Measurements from ENCODE around the gene CDC42BPB. TPM values are rescaled to one million over a fixed set of nuclear protein-coding genes. Genes with fewer than 3 reads are reported as not detected.

Gene CDC42BPB
- total and polyA plus RNA-seq, 12 donors = 41.1 to 108 (median 77.4) TPM

- no peaks in the 10 kb centered on the region for H3K36me3 ChIP-seq (replicated peaks in 1 of 2)
- H3K27ac ChIP-seq = no peak overlapping the region
- H3K4me1 ChIP-seq (replicated peaks in 1 of 2) = peaks cover 5 to 8% of the 10 kb centered on the region in 2 donors
- intact Hi-C loops (cut with DNase I) = no loop called here
- no peak for TF ChIP-seq CTCF (IDR thresholded peaks at IDR 0.05)
- TF ChIP-seq POLR2A (IDR thresholded peaks at IDR 0.05) = no peak
- no peak overlapping the region for H3K4me3 ChIP-seq
- no peaks in the 10 kb centered on the region for H3K9me3 ChIP-seq (replicated peaks in 1 of 3)
- no peaks in the 10 kb centered on the region for H3K27me3 ChIP-seq
- 80 to 92% (median 83%) methylated on average over 10 to 14 of the region's 14 CpGs for WGBS, 4 donors
- DNase-seq = no peak
These were observed 16.1 kb upstream of the CDC42BPB start for GRCh38 chr14:103073367-103073875.

GRCh38 chr14:103072595-103073366 is 15.4 kb upstream of the CDC42BPB start:
- no peak overlapping the region for H3K4me3 ChIP-seq
- WGBS, 4 donors = 68 to 85% (median 81%) methylated on average over 10 to 21 of the region's 21 CpGs
- H3K27ac ChIP-seq = no peak overlapping the region
- H3K4me1 ChIP-seq (replicated peaks in 1 of 2) = peaks cover 5 to 10% of the 10 kb centered on the region in 2 donors
- intact Hi-C loops (cut with DNase I) = no loop called here
- TF ChIP-seq CTCF (IDR thresholded peaks at IDR 0.05) (no peak), POLR2A (IDR thresholded peaks at IDR 0.05) (no peak)
- no peaks in the 10 kb centered on the region for H3K36me3 ChIP-seq (replicated peaks in 1 of 2)
- no peaks in the 10 kb centered on the region for H3K27me3 ChIP-seq
- peak in 1 of 7 donors; percentile 29 for DNase-seq
- H3K9me3 ChIP-seq (replicated peaks in 1 of 3) = no peaks in the 10 kb centered on the region

GRCh38 chr14:103071544-103072251 is 14.3 kb upstream of the CDC42BPB start:
- no peaks in the 10 kb centered on the region for H3K36me3 ChIP-seq (replicated peaks in 1 of 2)
- WGBS, 4 donors = 85 to 93% (median 86%) methylated on average over 19 to 32 of the region's 32 CpGs
- H3K4me3 ChIP-seq = no peak overlapping the region
- H3K27ac ChIP-seq = no peak overlapping the region
- DNase-seq = peak in 2 of 7 donors; percentile 12 to 13
- H3K27me3 ChIP-seq = no peaks in the 10 kb centered on the region
- no peak for TF ChIP-seq CTCF (IDR thresholded peaks at IDR 0.05)
- peaks cover 5 to 12% of the 10 kb centered on the region in 2 donors for H3K4me1 ChIP-seq (replicated peaks in 1 of 2)
- intact Hi-C loops (cut with DNase I) = no loop called here
- H3K9me3 ChIP-seq (replicated peaks in 1 of 3) = no peaks in the 10 kb centered on the region

GRCh38 chr14:103070971-103071542 is 13.7 kb upstream of the CDC42BPB start:
- Histone ChIP-seq H3K36me3 (replicated peaks in 1 of 2) (no peaks in the 10 kb centered on the region), H3K4me3 (no peak overlapping the region), H3K27me3 (no peaks in the 10 kb centered on the region), H3K4me1 (replicated peaks in 1 of 2) (peaks cover 5 to 12% of the 10 kb centered on the region in 2 donors), H3K27ac (no peak overlapping the region), H3K9me3 (replicated peaks in 1 of 3) (no peaks in the 10 kb centered on the region)
- WGBS, 4 donors = 76 to 86% (median 84%) methylated on average over 9 to 21 of the region's 21 CpGs
- peak in 1 of 7 donors; percentile 14 for DNase-seq
- TF ChIP-seq POLR2A (IDR thresholded peaks at IDR 0.05) (no peak), CTCF (IDR thresholded peaks at IDR 0.05) (no peak)
- intact Hi-C loops (cut with DNase I) = no loop called here
